ENCODE results near the gene BPIFB4.

Gene BPIFB4

GRCh38 chr20:33059741-33060390 is 19.6 kb upstream of the BPIFB4 start:
- no peak overlapping the region for H3K27ac ChIP-seq (ENCODE audit: insufficient read depth, low read length, poor library complexity, severe bottlenecking)
- H3K4me1 ChIP-seq (ENCODE audit: control insufficient read depth, insufficient read depth, low read length, poor library complexity, severe bottlenecking) = no peaks in the 10 kb centered on the region
- no peaks in the 10 kb centered on the region for H3K27me3 ChIP-seq (replicated peaks; ENCODE audit: control insufficient read depth, insufficient read depth, low read length, poor library complexity, severe bottlenecking)
- no peaks in the 10 kb centered on the region for H3K36me3 ChIP-seq (ENCODE audit: control insufficient read depth, insufficient read depth, low read length)
- no peak overlapping the region for H3K4me3 ChIP-seq (ENCODE audit: insufficient read depth, low read depth, low read length, poor library complexity, severe bottlenecking)
- no peaks in the 10 kb centered on the region for H3K9me3 ChIP-seq (ENCODE audit: control insufficient read depth, low read length)
- no peak for DNase-seq

GRCh38 chr20:33061658-33062028 is 17.8 kb upstream of the BPIFB4 start:
- DNase-seq = no peak
- no peak overlapping the region for H3K4me3 ChIP-seq (ENCODE audit: insufficient read depth, low read depth, low read length, poor library complexity, severe bottlenecking)
- no peaks in the 10 kb centered on the region for H3K36me3 ChIP-seq (ENCODE audit: control insufficient read depth, insufficient read depth, low read length)
- H3K27ac ChIP-seq (ENCODE audit: insufficient read depth, low read length, poor library complexity, severe bottlenecking) = no peak overlapping the region
- no peaks in the 10 kb centered on the region for H3K4me1 ChIP-seq (ENCODE audit: control insufficient read depth, insufficient read depth, low read length, poor library complexity, severe bottlenecking)
- H3K9me3 ChIP-seq (ENCODE audit: control insufficient read depth, low read length) = no peaks in the 10 kb centered on the region
- no peaks in the 10 kb centered on the region for H3K27me3 ChIP-seq (replicated peaks; ENCODE audit: control insufficient read depth, insufficient read depth, low read length, poor library complexity, severe bottlenecking)

GRCh38 chr20:33062105-33062824 is 17.2 kb upstream of the BPIFB4 start:
- H3K27ac ChIP-seq (ENCODE audit: insufficient read depth, low read length, poor library complexity, severe bottlenecking) = no peak overlapping the region
- H3K27me3 ChIP-seq (replicated peaks; ENCODE audit: control insufficient read depth, insufficient read depth, low read length, poor library complexity, severe bottlenecking) = no peaks in the 10 kb centered on the region
- no peak overlapping the region for H3K4me3 ChIP-seq (ENCODE audit: insufficient read depth, low read depth, low read length, poor library complexity, severe bottlenecking)
- no peaks in the 10 kb centered on the region for H3K4me1 ChIP-seq (ENCODE audit: control insufficient read depth, insufficient read depth, low read length, poor library complexity, severe bottlenecking)
- no peak for DNase-seq
- no peaks in the 10 kb centered on the region for H3K9me3 ChIP-seq (ENCODE audit: control insufficient read depth, low read length)
- H3K36me3 ChIP-seq (ENCODE audit: control insufficient read depth, insufficient read depth, low read length) = no peaks in the 10 kb centered on the region

DNA sequence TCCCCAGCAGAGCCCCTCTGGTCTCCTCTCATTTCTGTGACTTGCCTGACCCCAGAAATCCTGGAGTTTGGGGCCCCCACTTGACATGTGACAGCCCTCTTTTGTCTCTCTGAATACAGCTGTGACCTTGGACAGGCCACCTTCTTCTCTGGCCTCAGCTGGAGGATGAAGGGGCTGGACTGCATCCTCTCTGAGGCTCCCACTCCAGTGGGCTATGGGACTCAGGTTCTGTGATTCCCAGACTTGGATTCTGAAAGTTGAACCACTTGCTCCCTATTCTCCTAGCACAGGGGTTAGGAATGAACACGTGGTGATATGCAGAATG is 16.7 kb upstream of the BPIFB4 start:
- H3K4me1 ChIP-seq (ENCODE audit: control insufficient read depth, insufficient read depth, low read length, poor library complexity, severe bottlenecking) = no peaks in the 10 kb centered on the region

GRCh38 chr20:33063271-33063670 is 16.2 kb upstream of the BPIFB4 start:
- Histone ChIP-seq H3K4me3 (ENCODE audit: insufficient read depth, low read depth, low read length, poor library complexity, severe bottlenecking) (no peak overlapping the region), H3K9me3 (ENCODE audit: control insufficient read depth, low read length) (no peaks in the 10 kb centered on the region), H3K36me3 (ENCODE audit: control insufficient read depth, insufficient read depth, low read length) (no peaks in the 10 kb centered on the region), H3K4me1 (ENCODE audit: control insufficient read depth, insufficient read depth, low read length, poor library complexity, severe bottlenecking) (no peaks in the 10 kb centered on the region), H3K27me3 (replicated peaks; ENCODE audit: control insufficient read depth, insufficient read depth, low read length, poor library complexity, severe bottlenecking) (no peaks in the 10 kb centered on the region), H3K27ac (ENCODE audit: insufficient read depth, low read length, poor library complexity, severe bottlenecking) (no peak overlapping the region)
- DNase-seq = no peak

More for the DNA sequence above, 16.7 kb upstream of the BPIFB4 start:
- Histone ChIP-seq H3K36me3 (ENCODE audit: control insufficient read depth, insufficient read depth, low read length) (no peaks in the 10 kb centered on the region), H3K9me3 (ENCODE audit: control insufficient read depth, low read length) (no peaks in the 10 kb centered on the region), H3K27me3 (replicated peaks; ENCODE audit: control insufficient read depth, insufficient read depth, low read length, poor library complexity, severe bottlenecking) (no peaks in the 10 kb centered on the region), H3K27ac (ENCODE audit: insufficient read depth, low read length, poor library complexity, severe bottlenecking) (no peak overlapping the region), H3K4me3 (ENCODE audit: insufficient read depth, low read depth, low read length, poor library complexity, severe bottlenecking) (no peak overlapping the region)
- no peak for DNase-seq

- no peak overlapping the region for H3K27ac ChIP-seq (ENCODE audit: insufficient read depth, low read length, poor library complexity, severe bottlenecking)
- H3K36me3 ChIP-seq (ENCODE audit: control insufficient read depth, insufficient read depth, low read length) = no peaks in the 10 kb centered on the region
- no peaks in the 10 kb centered on the region for H3K4me1 ChIP-seq (ENCODE audit: control insufficient read depth, insufficient read depth, low read length, poor library complexity, severe bottlenecking)
- H3K27me3 ChIP-seq (replicated peaks; ENCODE audit: control insufficient read depth, insufficient read depth, low read length, poor library complexity, severe bottlenecking) = no peaks in the 10 kb centered on the region
- no peaks in the 10 kb centered on the region for H3K9me3 ChIP-seq (ENCODE audit: control insufficient read depth, low read length)
- no peak for DNase-seq
- H3K4me3 ChIP-seq (ENCODE audit: insufficient read depth, low read depth, low read length, poor library complexity, severe bottlenecking) = no peak overlapping the region
These were observed 14.7 kb upstream of the BPIFB4 start for GRCh38 chr20:33064572-33065287.

DNA sequence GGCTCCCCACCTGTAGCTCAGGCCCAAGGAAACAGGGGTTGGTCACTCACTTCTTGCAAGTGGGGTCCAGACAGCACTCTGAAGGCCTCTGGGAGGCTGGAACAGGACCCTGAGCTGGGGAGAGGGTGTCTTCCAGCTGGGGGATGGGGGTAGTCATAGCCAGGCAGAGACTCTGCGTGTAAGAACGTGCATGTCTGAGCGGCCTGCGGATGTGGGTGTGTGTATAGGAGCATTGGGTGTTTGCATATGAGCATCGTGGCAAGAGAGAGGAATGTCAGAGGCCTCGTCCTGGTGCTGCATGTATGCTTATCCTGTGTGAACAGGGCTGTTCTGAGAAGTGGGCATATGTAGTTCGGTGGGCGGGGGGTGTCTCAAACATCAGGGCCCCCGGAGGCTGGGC is 13.7 kb upstream of the BPIFB4 start:
- Histone ChIP-seq H3K36me3 (ENCODE audit: control insufficient read depth, insufficient read depth, low read length) (no peaks in the 10 kb centered on the region), H3K27me3 (replicated peaks; ENCODE audit: control insufficient read depth, insufficient read depth, low read length, poor library complexity, severe bottlenecking) (no peaks in the 10 kb centered on the region), H3K27ac (ENCODE audit: insufficient read depth, low read length, poor library complexity, severe bottlenecking) (no peak overlapping the region), H3K4me1 (ENCODE audit: control insufficient read depth, insufficient read depth, low read length, poor library complexity, severe bottlenecking) (no peaks in the 10 kb centered on the region), H3K4me3 (ENCODE audit: insufficient read depth, low read depth, low read length, poor library complexity, severe bottlenecking) (no peak overlapping the region), H3K9me3 (ENCODE audit: control insufficient read depth, low read length) (no peaks in the 10 kb centered on the region)
- DNase-seq = no peak

- Histone ChIP-seq H3K4me3 (ENCODE audit: insufficient read depth, low read depth, low read length, poor library complexity, severe bottlenecking) (no peak overlapping the region), H3K27ac (ENCODE audit: insufficient read depth, low read length, poor library complexity, severe bottlenecking) (no peak overlapping the region), H3K27me3 (replicated peaks; ENCODE audit: control insufficient read depth, insufficient read depth, low read length, poor library complexity, severe bottlenecking) (no peaks in the 10 kb centered on the region), H3K36me3 (ENCODE audit: control insufficient read depth, insufficient read depth, low read length) (no peaks in the 10 kb centered on the region), H3K4me1 (ENCODE audit: control insufficient read depth, insufficient read depth, low read length, poor library complexity, severe bottlenecking) (no peaks in the 10 kb centered on the region), H3K9me3 (ENCODE audit: control insufficient read depth, low read length) (no peaks in the 10 kb centered on the region)
- DNase-seq = no peak
These were observed 11.6 kb upstream of the BPIFB4 start for GRCh38 chr20:33067806-33068205.

- H3K27ac ChIP-seq (ENCODE audit: insufficient read depth, low read length, poor library complexity, severe bottlenecking) = no peak overlapping the region
- H3K4me3 ChIP-seq (ENCODE audit: insufficient read depth, low read depth, low read length, poor library complexity, severe bottlenecking) = no peak overlapping the region
- no peaks in the 10 kb centered on the region for H3K27me3 ChIP-seq (replicated peaks; ENCODE audit: control insufficient read depth, insufficient read depth, low read length, poor library complexity, severe bottlenecking)
- DNase-seq = no peak
- H3K9me3 ChIP-seq (ENCODE audit: control insufficient read depth, low read length) = no peaks in the 10 kb centered on the region
- no peaks in the 10 kb centered on the region for H3K4me1 ChIP-seq (ENCODE audit: control insufficient read depth, insufficient read depth, low read length, poor library complexity, severe bottlenecking)
- no peaks in the 10 kb centered on the region for H3K36me3 ChIP-seq (ENCODE audit: control insufficient read depth, insufficient read depth, low read length)
These were observed 11.0 kb upstream of the BPIFB4 start for GRCh38 chr20:33068251-33068939.

- Histone ChIP-seq H3K27ac (ENCODE audit: insufficient read depth, low read length, poor library complexity, severe bottlenecking) (no peak overlapping the region), H3K4me1 (ENCODE audit: control insufficient read depth, insufficient read depth, low read length, poor library complexity, severe bottlenecking) (no peaks in the 10 kb centered on the region), H3K36me3 (ENCODE audit: control insufficient read depth, insufficient read depth, low read length) (no peaks in the 10 kb centered on the region), H3K4me3 (ENCODE audit: insufficient read depth, low read depth, low read length, poor library complexity, severe bottlenecking) (no peak overlapping the region), H3K9me3 (ENCODE audit: control insufficient read depth, low read length) (no peaks in the 10 kb centered on the region), H3K27me3 (replicated peaks; ENCODE audit: control insufficient read depth, insufficient read depth, low read length, poor library complexity, severe bottlenecking) (no peaks in the 10 kb centered on the region)
- DNase-seq = no peak
These were observed 9.8 kb upstream of the BPIFB4 start for GRCh38 chr20:33069673-33070072.
